Vagina (tissue), 2 donors: ENCODE results near the gene UCK1.

Source experiments
- POLR2A ChIP-seq, 2 donors: fragments of 450-650 bp; IDR thresholded peaks; one replicate each; pipeline ENCODE4 v1.6.1; 2017; ENCODE audit warnings: antibody characterized with exemption in 2 of 2, mild to moderate bottlenecking in 2 of 2, moderate library complexity in 2 of 2
- POLR2AphosphoS5 ChIP-seq, 2 donors: sonication (generic); formaldehyde crosslinking; IDR thresholded peaks; one replicate each; pipeline ENCODE4 v1.9.0; 2017; ENCODE audit warnings: antibody characterized with exemption in 2 of 2, mild to moderate bottlenecking in 2 of 2, low read depth in 1 of 2; ENCODE audit not compliant: insufficient read depth in 1 of 2
- TF ChIP-seq, protein P1 (sequence below), 3 experiments: fragments of 450-650 bp in 2 of 3; fragments of 200-600 bp in 1 of 3; sonication (generic) in 1 of 3; IDR thresholded peaks; one replicate each; pipeline ENCODE4 v1.5.1; 2017 to 2019; ENCODE audit warnings: antibody characterized with exemption in 3 of 3, mild to moderate bottlenecking in 2 of 3, moderate library complexity in 2 of 3

- TF ChIP-seq, protein P1, sequence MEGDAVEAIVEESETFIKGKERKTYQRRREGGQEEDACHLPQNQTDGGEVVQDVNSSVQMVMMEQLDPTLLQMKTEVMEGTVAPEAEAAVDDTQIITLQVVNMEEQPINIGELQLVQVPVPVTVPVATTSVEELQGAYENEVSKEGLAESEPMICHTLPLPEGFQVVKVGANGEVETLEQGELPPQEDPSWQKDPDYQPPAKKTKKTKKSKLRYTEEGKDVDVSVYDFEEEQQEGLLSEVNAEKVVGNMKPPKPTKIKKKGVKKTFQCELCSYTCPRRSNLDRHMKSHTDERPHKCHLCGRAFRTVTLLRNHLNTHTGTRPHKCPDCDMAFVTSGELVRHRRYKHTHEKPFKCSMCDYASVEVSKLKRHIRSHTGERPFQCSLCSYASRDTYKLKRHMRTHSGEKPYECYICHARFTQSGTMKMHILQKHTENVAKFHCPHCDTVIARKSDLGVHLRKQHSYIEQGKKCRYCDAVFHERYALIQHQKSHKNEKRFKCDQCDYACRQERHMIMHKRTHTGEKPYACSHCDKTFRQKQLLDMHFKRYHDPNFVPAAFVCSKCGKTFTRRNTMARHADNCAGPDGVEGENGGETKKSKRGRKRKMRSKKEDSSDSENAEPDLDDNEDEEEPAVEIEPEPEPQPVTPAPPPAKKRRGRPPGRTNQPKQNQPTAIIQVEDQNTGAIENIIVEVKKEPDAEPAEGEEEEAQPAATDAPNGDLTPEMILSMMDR (IDR thresholded peaks at IDR 0.05): no peak
- TF ChIP-seq POLR2A (IDR thresholded peaks at IDR 0.05): no peak
- no peak for TF ChIP-seq POLR2AphosphoS5 (IDR thresholded peaks at IDR 0.05; ENCODE audit: insufficient read depth in 1 of 2, low read depth in 1 of 2)
Measured at GRCh38 chr9:131537946-131538345, 6.9 kb upstream of the UCK1 start.
